ENCODE data around the gene AASDH. TPM values are rescaled to one million over a fixed set of nuclear protein-coding genes. Genes with fewer than 3 reads are reported as not detected.

AASDH gene
- total and polyA plus RNA-seq, 2 of the 4 experiments (the other 2 are of a cell fraction) = 4.7 to 12.0 TPM

- Histone ChIP-seq H2AK9ac (replicated peaks; ENCODE audit: low read depth, low read length, poor library complexity) (no peak overlapping the region), H3K4me3 (ENCODE audit: insufficient read depth, low read depth, low read length) (no peak overlapping the region), H2BK120ac (ENCODE audit: low read depth, low read length) (no peak overlapping the region), H3K27ac (ENCODE audit: insufficient read depth, low read length) (no peak overlapping the region), H2BK15ac (ENCODE audit: low read depth, low read length) (no peak overlapping the region), H3K27me3 (ENCODE audit: control insufficient read depth, insufficient read depth, low read length) (no peaks in the 10 kb centered on the region; the same call in 1 of the 2 replicates), H4K8ac (ENCODE audit: low read depth in 2 of 2, low read length in 2 of 2) (no peak overlapping the region), H2BK5ac (ENCODE audit: low read depth, low read length, poor library complexity, severe bottlenecking) (no peak overlapping the region), H3K18ac (ENCODE audit: low read depth, low read length) (no peak overlapping the region), H3K9ac (ENCODE audit: low read depth, low read length) (no peak overlapping the region), H3K4ac (ENCODE audit: low read depth, low read length) (no peak overlapping the region), H4K5ac (ENCODE audit: low read depth, low read length) (no peak overlapping the region), H3K9me3 (ENCODE audit: control insufficient read depth, insufficient read depth, low read length) (no peaks in the 10 kb centered on the region), H3K4me1 (ENCODE audit: control insufficient read depth, insufficient read depth, low read length) (no peaks in the 10 kb centered on the region), H2BK20ac (ENCODE audit: low read depth, low read length) (no peak overlapping the region), H3K36me3 (ENCODE audit: control insufficient read depth, insufficient read depth, low read length) (no peaks in the 10 kb centered on the region), H2AK5ac (ENCODE audit: low read depth, low read length) (no peak overlapping the region), H3K4me2 (ENCODE audit: low read depth, low read length) (peak overlapping the region; percentile 9; the same call in 1 of the 2 replicates), H4K20me1 (ENCODE audit: insufficient read depth, low read length) (no peaks in the 10 kb centered on the region), H3K79me1 (ENCODE audit: low read depth in 1 of 2, low read length in 2 of 2) (no peaks in the 10 kb centered on the region), H3K23ac (ENCODE audit: low read depth, low read length) (no peak overlapping the region), H2AFZ (replicated peaks; ENCODE audit: low read length, poor library complexity) (no peak overlapping the region), H3K9me1 (ENCODE audit: insufficient read depth, low read length) (no peaks in the 10 kb centered on the region; the same call in 1 of the 2 replicates), H3K56ac (ENCODE audit: extremely low read depth, insufficient read depth, low read length) (no peak overlapping the region), H3K14ac (replicated peaks; ENCODE audit: low read depth, low read length) (no peak overlapping the region), H4K91ac (ENCODE audit: insufficient read depth, low read depth, low read length) (no peak overlapping the region)
- intact Hi-C loops (cut with micrococcal nuclease) = loop anchor here (1.0 to 5.0 kb wide), 4 partner anchors 241 to 954 kb away; partner anchors contain the start of genes CEP135 and SRD5A3
- ChIA-PET CTCF (interaction anchor here (0.7 kb wide), 4 partner anchors 26 to 311 kb away, joined by 3 read pairs; no protein-coding TSS in a partner anchor), POLR2A (ENCODE audit: unreplicated experiment) (no interaction called here)
- peak; percentile 97 for ATAC-seq (ENCODE audit: low read depth)
- WGBS, 2 experiments (ENCODE audit: extremely low coverage in 2 of 2, insufficient read length in 1 of 2) = 10% methylated on average over 3 of the region's 10 CpGs; no CpG with 5 or more reads in 1 of the 2 experiments
- dilution Hi-C loops (cut with HindIII; ENCODE audit: low sequenced_read_pairs, unreplicated experiment) = no loop called here
- in situ Hi-C loops (cut with MboI; ENCODE audit: low sequenced_read_pairs) = loop anchor here (25.0 kb wide), 1 partner anchor 536 kb away; no protein-coding TSS in a partner anchor
- BruUV-seq (replicated peaks) = no TSS peak
- peak; percentile 86 for DNase-seq
- TF ChIP-seq USF2 (IDR thresholded peaks at IDR 0.05; ENCODE audit: low read depth, low read length) (no peak), CHD1 (IDR thresholded peaks at IDR 0.05; ENCODE audit: low read depth, low read length) (no peak), RAD21 (IDR thresholded peaks at IDR 0.05; ENCODE audit: low read length) (peak; percentile 93), FOS (IDR thresholded peaks at IDR 0.05; ENCODE audit: low read depth, low read length) (no peak), MAFK (IDR thresholded peaks at IDR 0.05; ENCODE audit: low read depth, low read length) (0 out of 2 replicates have a peak, but pooled peaks have one; percentile 14), RCOR1 (IDR thresholded peaks at IDR 0.05; ENCODE audit: insufficient replicate concordance, low read length) (no peak), CTCF (conservative IDR thresholded peaks at IDR 0.05; ENCODE audit: low read depth, low read length) (peak; percentile 87), SMC3 (IDR thresholded peaks at IDR 0.05; ENCODE audit: low read depth, low read length) (peak; percentile 66), POLR2A (IDR thresholded peaks at IDR 0.05; ENCODE audit: low read depth, low read length) (no peak), MAZ (IDR thresholded peaks at IDR 0.05; ENCODE audit: borderline replicate concordance, low read depth, low read length) (no peak), CEBPB (IDR thresholded peaks at IDR 0.05; ENCODE audit: low read depth, low read length) (no peak), BHLHE40 (IDR thresholded peaks at IDR 0.05; ENCODE audit: low read depth, low read length) (no peak), NFE2L2 (IDR thresholded peaks at IDR 0.05; ENCODE audit: low read depth, low read length) (no peak)
- TF ChIP-seq, protein P1, sequence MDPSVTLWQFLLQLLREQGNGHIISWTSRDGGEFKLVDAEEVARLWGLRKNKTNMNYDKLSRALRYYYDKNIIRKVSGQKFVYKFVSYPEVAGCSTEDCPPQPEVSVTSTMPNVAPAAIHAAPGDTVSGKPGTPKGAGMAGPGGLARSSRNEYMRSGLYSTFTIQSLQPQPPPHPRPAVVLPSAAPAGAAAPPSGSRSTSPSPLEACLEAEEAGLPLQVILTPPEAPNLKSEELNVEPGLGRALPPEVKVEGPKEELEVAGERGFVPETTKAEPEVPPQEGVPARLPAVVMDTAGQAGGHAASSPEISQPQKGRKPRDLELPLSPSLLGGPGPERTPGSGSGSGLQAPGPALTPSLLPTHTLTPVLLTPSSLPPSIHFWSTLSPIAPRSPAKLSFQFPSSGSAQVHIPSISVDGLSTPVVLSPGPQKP (IDR thresholded peaks at IDR 0.05; ENCODE audit: borderline replicate concordance, low read depth, low read length) = no peak
These were observed 85.9 kb downstream of the AASDH start for GRCh38 chr4:56301181-56301996.

All from IMR-90 (cell line).